ENCODE results near the gene DDX1.

- TF ChIP-seq CTCF (conservative IDR thresholded peaks at IDR 0.05; ENCODE audit: low read length) = no peak
- TF ChIP-seq EZH2phosphoT487 (IDR thresholded peaks at IDR 0.05; ENCODE audit: borderline replicate concordance) = no peak
These were observed 31.2 kb downstream of the DDX1 start for GRCh38 chr2:15622614-15623480.

All from Loucy (cell line).